Measurements from ENCODE around the gene HYAL3. TPM values are rescaled to one million over a fixed set of nuclear protein-coding genes. Genes with fewer than 3 reads are reported as not detected.

HYAL3 gene
- total and polyA plus RNA-seq, 10 of the 15 experiments (the other 5 are each of a cell fraction or from before 2014, with no cell fraction given), result 0.37 to 4.2 (median 2.8) TPM

GRCh38 chr3:50325113-50325480, 25.9 kb upstream of the HYAL3 start:
- H4K20me1 ChIP-seq (ENCODE audit: control insufficient read depth, insufficient read depth), result no peaks in the 10 kb centered on the region
- intact Hi-C loops (cut with micrococcal nuclease; ENCODE audit: unreplicated experiment), result no loop called here
- H3K4me2 ChIP-seq (ENCODE audit: control insufficient read depth, insufficient read depth), result no peak overlapping the region
- no TSS peak for BruUV-seq (replicated peaks)
- in situ Hi-C loops (cut with MboI), result no loop called here
- CTCF ChIA-PET, result interaction anchor here (0.5 to 5.1 kb wide), 10 partner anchors 9 to 131 kb away, joined by 3 to 72 read pairs (median 7); partner anchors contain the start of genes HYAL1, HYAL3, IFRD2 and LSMEM2
- SMC1A ChIA-PET (ENCODE audit: uncharacterized antibody, unreplicated experiment), result no interaction called here
- DNase-seq (ENCODE audit: low read depth, low spot score), result no peak
- no peaks in the 10 kb centered on the region for H3K9me3 ChIP-seq (replicated peaks; ENCODE audit: control insufficient read depth, insufficient read depth, low read length)
- RAD21 ChIA-PET (ENCODE audit: unreplicated experiment), result interaction anchor here (1.5 to 2.3 kb wide), 3 partner anchors 12 to 47 kb away, joined by 3 to 6 read pairs (median 5); partner anchors contain the start of genes IFRD2 and LSMEM2
- no peak for FAIRE-seq
- no peak overlapping the region for H2AFZ ChIP-seq (ENCODE audit: control insufficient read depth, low read depth, low read length)
- no peak overlapping the region for H3K9ac ChIP-seq (ENCODE audit: control insufficient read depth, insufficient read depth, low read length)
- H3K27ac ChIP-seq (ENCODE audit: control insufficient read depth, insufficient read depth), result no peak overlapping the region
- no peak for ATAC-seq
- 49% methylated on average over 2 of the region's 2 CpGs for WGBS (ENCODE audit: insufficient coverage, insufficient replicate concordance, low lambda C conversion rate, missing lambda C conversion rate)
- no peak overlapping the region for H3K4me3 ChIP-seq
- POLR2A ChIA-PET, result interaction anchor here (1.0 kb wide), 1 partner anchor 12 kb away, joined by 3 read pairs; no protein-coding TSS in a partner anchor
- peaks cover 19% of the 10 kb centered on the region for H3K79me2 ChIP-seq (ENCODE audit: control insufficient read depth, insufficient read depth, low read length)
- H3K36me3 ChIP-seq (ENCODE audit: control insufficient read depth in 2 of 2, insufficient read depth in 2 of 2, low read length in 1 of 2), result peaks cover 7% of the 10 kb centered on the region in 2 experiments
- no peaks in the 10 kb centered on the region for H3K27me3 ChIP-seq (replicated peaks in 1 of 2; ENCODE audit: control insufficient read depth in 2 of 2, insufficient read depth in 2 of 2, low read length in 1 of 2)
- H3K4me1 ChIP-seq (ENCODE audit: control insufficient read depth, insufficient read depth, low read length), result peaks cover 15% of the 10 kb centered on the region
- TF ChIP-seq IRF5 (IDR thresholded peaks at IDR 0.05; ENCODE audit: borderline replicate concordance), result no peak
- TF ChIP-seq FOS (IDR thresholded peaks at IDR 0.05; ENCODE audit: borderline replicate concordance, extremely low read depth, insufficient read length), result no peak
- no peak for TF ChIP-seq ZBTB11 (CRISPR knock-in tag; IDR thresholded peaks at IDR 0.05)
- no peak for TF ChIP-seq NFIC (IDR thresholded peaks at IDR 0.05; ENCODE audit: low read depth, low read length)
- no peak for TF ChIP-seq EP300 (IDR thresholded peaks at IDR 0.05; ENCODE audit: borderline replicate concordance in 1 of 2, control insufficient read depth in 1 of 2, low read depth in 2 of 2, low read length in 2 of 2)
- TF ChIP-seq HDGF (IDR thresholded peaks at IDR 0.05), result no peak
- TF ChIP-seq NFYB (IDR thresholded peaks at IDR 0.05; ENCODE audit: insufficient read depth, low read depth, low read length), result no peak
- no peak for TF ChIP-seq IRF4 (IDR thresholded peaks at IDR 0.05; ENCODE audit: low read depth, low read length)
- no peak for TF ChIP-seq FOXK2 (IDR thresholded peaks at IDR 0.05)
- no peak for TF ChIP-seq RFX5 (IDR thresholded peaks at IDR 0.05; ENCODE audit: low read depth, low read length)
- no peak for TF ChIP-seq FOXM1 (IDR thresholded peaks at IDR 0.05; ENCODE audit: low read depth, low read length)
- no peak for TF ChIP-seq ELK1 (IDR thresholded peaks at IDR 0.05; ENCODE audit: low read depth, low read length)
- TF ChIP-seq SIN3A (IDR thresholded peaks at IDR 0.05; ENCODE audit: low read depth, low read length), result no peak
- no peak for TF ChIP-seq PRDM15 (CRISPR knock-in tag; IDR thresholded peaks at IDR 0.05)
- TF ChIP-seq PML (IDR thresholded peaks at IDR 0.05; ENCODE audit: low read length), result no peak
- TF ChIP-seq ZSCAN29 (IDR thresholded peaks at IDR 0.05), result no peak

All from GM12878 (cell line).